Mesenchymal stem cell (in vitro differentiated cells and primary cell): ENCODE measurements around the gene LRP8.

Experiments
- DNase-seq: peaks from one replicate; pipeline ENCODE4 v3.0.0-alpha.2; 2013
- H2AFZ ChIP-seq: one replicate; pipeline ENCODE4 v1.6.1; 2013; ENCODE audit warnings: low read depth, mild to moderate bottlenecking, control low read depth, inconsistent platforms, low read length, moderate library complexity
- H2AK5ac ChIP-seq: 2 replicates; pipeline ENCODE4 v1.6.1; 2013; ENCODE audit warnings: low read length, moderate library complexity, mild to moderate bottlenecking, inconsistent platforms; ENCODE audit not compliant: severe bottlenecking
- H2BK120ac ChIP-seq: one replicate; pipeline ENCODE4 v1.6.1; 2013; ENCODE audit warnings: low read depth, mild to moderate bottlenecking, inconsistent platforms, low read length, moderate library complexity
- H2BK12ac ChIP-seq, 2 experiments: one replicate each; pipeline ENCODE4 v1.6.1; 2013; ENCODE audit warnings: inconsistent platforms in 2 of 2, low read length in 2 of 2, mild to moderate bottlenecking in 2 of 2, moderate library complexity in 2 of 2, control low read depth in 1 of 2
- H2BK15ac ChIP-seq: one replicate; pipeline ENCODE4 v1.6.1; 2013; ENCODE audit warnings: mild to moderate bottlenecking, low read depth, inconsistent platforms; ENCODE audit not compliant: poor library complexity, severe bottlenecking
- H2BK5ac ChIP-seq: 2 replicates; pipeline ENCODE4 v1.6.1; 2013; ENCODE audit warnings: low read depth, mild to moderate bottlenecking, low read length, control low read depth, inconsistent platforms; ENCODE audit not compliant: poor library complexity, severe bottlenecking
- H3K14ac ChIP-seq, 2 experiments: one replicate each; pipeline ENCODE4 v1.6.1; 2013; ENCODE audit warnings: inconsistent platforms in 2 of 2, low read length in 2 of 2, control low read depth in 1 of 2, mild to moderate bottlenecking in 1 of 2, moderate library complexity in 1 of 2
- H3K18ac ChIP-seq, 2 experiments: one replicate each; pipeline ENCODE4 v1.6.1; 2013; ENCODE audit warnings: inconsistent platforms in 2 of 2, low read length in 2 of 2, control low read depth in 1 of 2, low read depth in 1 of 2, mild to moderate bottlenecking in 1 of 2
- H3K23ac ChIP-seq, 2 experiments: one replicate each; pipeline ENCODE4 v1.6.1; 2013; ENCODE audit warnings: inconsistent platforms in 2 of 2, low read length in 2 of 2, mild to moderate bottlenecking in 2 of 2, moderate library complexity in 2 of 2, control low read depth in 1 of 2
- H3K27ac ChIP-seq: 2 replicates; pipeline ENCODE4 v1.5.1; 2013; ENCODE audit warnings: mild to moderate bottlenecking, moderate library complexity, low read length, control low read depth, inconsistent platforms; ENCODE audit not compliant: poor library complexity, severe bottlenecking
- H3K27me3 ChIP-seq, 2 experiments: 2 replicates each; pipeline versions ENCODE4 v1.6.1 to v1.7.0; 2013; ENCODE audit warnings: low read length in 2 of 2, mild to moderate bottlenecking in 2 of 2, moderate library complexity in 2 of 2, control low read depth in 1 of 2, inconsistent platforms in 1 of 2; ENCODE audit not compliant: control insufficient read depth in 1 of 2, insufficient read depth in 1 of 2
- H3K36me3 ChIP-seq, 2 experiments: 2 replicates each; pipeline versions ENCODE4 v1.6.1 to v1.7.0; 2013; ENCODE audit warnings: low read length in 2 of 2, control low read depth in 1 of 2, inconsistent platforms in 1 of 2, low read depth in 1 of 2, mild to moderate bottlenecking in 1 of 2; ENCODE audit not compliant: insufficient read depth in 2 of 2, control insufficient read depth in 1 of 2
- H3K4ac ChIP-seq, 2 experiments: one replicate each; pipeline ENCODE4 v1.6.1; 2013; ENCODE audit warnings: inconsistent platforms in 2 of 2, low read length in 2 of 2, mild to moderate bottlenecking in 2 of 2, moderate library complexity in 2 of 2, control low read depth in 1 of 2, low read depth in 1 of 2
- H3K4me1 ChIP-seq: 2 replicates; pipeline ENCODE4 v1.6.1; 2013; ENCODE audit warnings: low read depth, low read length, control low read depth; ENCODE audit not compliant: control insufficient read depth, insufficient read depth
- H3K4me2 ChIP-seq: 2 replicates; pipeline ENCODE4 v1.6.1; 2013; ENCODE audit warnings: low read length, mild to moderate bottlenecking, inconsistent platforms; ENCODE audit not compliant: poor library complexity, severe bottlenecking
- H3K4me3 ChIP-seq, 2 experiments: 2 replicates each; pipeline versions ENCODE4 v1.5.1 to v1.7.0; 2013; ENCODE audit warnings: low read length in 2 of 2, mild to moderate bottlenecking in 2 of 2, control low read depth in 1 of 2, low read depth in 1 of 2; ENCODE audit not compliant: insufficient read depth in 1 of 2
- H3K79me1 ChIP-seq: replicated peaks from 2 replicates; pipeline ENCODE4 v1.6.1; 2013; ENCODE audit warnings: mild to moderate bottlenecking, control low read depth, low read length, inconsistent platforms; ENCODE audit not compliant: poor library complexity, severe bottlenecking
- H3K9ac ChIP-seq: 2 replicates; pipeline ENCODE4 v1.7.0; 2013; ENCODE audit warnings: mild to moderate bottlenecking, low read length, moderate library complexity
- H3K9me3 ChIP-seq: 2 replicates; pipeline ENCODE4 v1.7.0; 2013; ENCODE audit warnings: mild to moderate bottlenecking, low read length; ENCODE audit not compliant: control insufficient read depth
- H4K8ac ChIP-seq: one replicate; pipeline ENCODE4 v1.6.1; 2013; ENCODE audit warnings: inconsistent platforms, mild to moderate bottlenecking, low read length, moderate library complexity
- H4K91ac ChIP-seq: one replicate; pipeline ENCODE4 v1.6.1; 2013; ENCODE audit warnings: mild to moderate bottlenecking, low read length, inconsistent platforms
- WGBS: methylation state at CpG from one replicate; pipeline ENCODE4 v1.1.7; 2013; ENCODE audit warnings: mixed read lengths; 5-methylcytosine and 5-hydroxymethylcytosine counted together

LRP8 gene

DNA sequence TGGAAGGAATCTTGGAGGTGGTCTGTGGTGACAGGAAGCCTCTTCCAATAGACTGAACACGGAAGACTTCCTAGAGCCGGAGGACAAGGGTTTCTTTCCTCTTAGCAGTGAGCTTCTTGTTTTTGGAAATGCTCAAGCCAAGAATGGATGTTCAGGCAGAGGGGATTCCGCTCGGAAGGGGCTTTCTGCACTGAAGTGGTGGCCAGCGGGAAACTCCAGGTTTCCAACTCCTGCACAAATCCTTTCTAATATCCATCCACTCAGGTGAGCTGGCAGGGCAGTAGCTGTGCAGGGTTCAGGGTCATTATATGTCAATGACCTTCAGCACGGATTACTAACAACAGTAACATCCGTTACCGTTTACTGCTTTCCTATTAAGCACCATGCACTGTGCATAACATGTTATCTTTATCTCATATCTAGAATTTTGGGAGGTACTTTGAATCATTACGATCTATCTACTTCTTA lies 131.8 kb downstream of the LRP8 start:
- no peak overlapping the region for H3K18ac ChIP-seq
- peaks cover 5% of the 10 kb centered on the region for H3K4me1 ChIP-seq
- peak overlapping the region in 1 of 2 experiments; percentile 83 for H3K4me3 ChIP-seq
- no peak overlapping the region for H2BK12ac ChIP-seq
- no peak overlapping the region for H2AFZ ChIP-seq
- peak overlapping the region; percentile 57 for H4K8ac ChIP-seq
- H3K4me2 ChIP-seq, result peak overlapping the region; percentile 58
- no peak overlapping the region for H3K4ac ChIP-seq
- H2BK5ac ChIP-seq, result no peak overlapping the region
- H2AK5ac ChIP-seq, result no peak overlapping the region
- no peak for DNase-seq
- peaks cover 18% of the 10 kb centered on the region for H3K79me1 ChIP-seq
- H2BK15ac ChIP-seq, result no peak overlapping the region
- no peak overlapping the region for H4K91ac ChIP-seq
- no peak overlapping the region for H2BK120ac ChIP-seq
- no peaks in the 10 kb centered on the region for H3K27me3 ChIP-seq
- H3K9ac ChIP-seq, result peak overlapping the region; percentile 97
- H3K9me3 ChIP-seq, result no peaks in the 10 kb centered on the region
- no peak overlapping the region for H3K14ac ChIP-seq
- H3K36me3 ChIP-seq, result peaks cover 0 to 6% of the 10 kb centered on the region in 2 experiments
- WGBS, result 82% methylated on average over 6 of the region's 9 CpGs
- no peak overlapping the region for H3K27ac ChIP-seq
- H3K23ac ChIP-seq, result no peak overlapping the region

GRCh38 chr1:53195246-53196016 lies 132.4 kb downstream of the LRP8 start:
- Histone ChIP-seq H4K8ac (no peak overlapping the region), H2BK120ac (no peak overlapping the region), H3K18ac (no peak overlapping the region), H3K27ac (no peak overlapping the region), H2AFZ (no peak overlapping the region), H3K23ac (no peak overlapping the region), H3K14ac (no peak overlapping the region), H3K9ac (peak overlapping the region; percentile 97), H3K4me3 (peak overlapping the region in 1 of 2 experiments; percentile 83), H2BK12ac (no peak overlapping the region), H3K4me2 (no peak overlapping the region), H3K4me1 (peaks cover 6% of the 10 kb centered on the region), H3K4ac (no peak overlapping the region), H3K9me3 (no peaks in the 10 kb centered on the region), H3K36me3 (peaks cover 0 to under 1% of the 10 kb centered on the region in 2 experiments), H2AK5ac (no peak overlapping the region), H2BK15ac (no peak overlapping the region), H3K27me3 (no peaks in the 10 kb centered on the region), H2BK5ac (no peak overlapping the region), H4K91ac (no peak overlapping the region), H3K79me1 (peaks cover 13% of the 10 kb centered on the region)
- WGBS, result 96% methylated on average over 11 of the region's 11 CpGs
- DNase-seq, result no peak
